HK-2 (cell line): ENCODE measurements around the gene IKBKG.
A peak's percentile ranks its signal among the peaks of the same experiment; 100 is the strongest.
"Not testable (repeated sequence)": the region's sequence is repeated elsewhere in the genome, so short reads cannot be mapped to it uniquely, and the experiment has no call there.

Experiments used
- DNase-seq: peaks from one replicate; pipeline ENCODE4 v3.0.0-alpha.2; 2018; ENCODE audit not compliant: unreplicated experiment

Gene IKBKG

GRCh38 chrX:154603438-154604430 is 56.3 kb downstream of the IKBKG start:
- DNase-seq = peak; percentile 28

GRCh38 chrX:154605566-154605965 is 58.1 kb downstream of the IKBKG start:
- no peak for DNase-seq

GRCh38 chrX:154607370-154607769 is 60.0 kb downstream of the IKBKG start:
- no peak for DNase-seq

- not testable (repeated sequence) for DNase-seq
Measured at GRCh38 chrX:154607976-154608375, 60.6 kb downstream of the IKBKG start.

- DNase-seq = not testable (repeated sequence)
Measured at GRCh38 chrX:154608823-154609222, 61.4 kb downstream of the IKBKG start.

- DNase-seq = not testable (repeated sequence)
Measured at GRCh38 chrX:154611146-154611545, 63.7 kb downstream of the IKBKG start.

- not testable (repeated sequence) for DNase-seq
Measured at GRCh38 chrX:154613586-154613985, 66.2 kb downstream of the IKBKG start.
